IPS DF 4.7 (cell line): Measurements from ENCODE around the gene ERC1.
"Not testable (repeated sequence)": the region's sequence is repeated elsewhere in the genome, so short reads cannot be mapped to it uniquely, and the experiment has no call there.

Experiments used
- DNase-seq: peaks from one replicate; pipeline ENCODE4 v3.0.0-alpha.2; 2013; ENCODE audit warnings: low spot score; ENCODE audit errors: extremely low read depth

ERC1 gene

DNA sequence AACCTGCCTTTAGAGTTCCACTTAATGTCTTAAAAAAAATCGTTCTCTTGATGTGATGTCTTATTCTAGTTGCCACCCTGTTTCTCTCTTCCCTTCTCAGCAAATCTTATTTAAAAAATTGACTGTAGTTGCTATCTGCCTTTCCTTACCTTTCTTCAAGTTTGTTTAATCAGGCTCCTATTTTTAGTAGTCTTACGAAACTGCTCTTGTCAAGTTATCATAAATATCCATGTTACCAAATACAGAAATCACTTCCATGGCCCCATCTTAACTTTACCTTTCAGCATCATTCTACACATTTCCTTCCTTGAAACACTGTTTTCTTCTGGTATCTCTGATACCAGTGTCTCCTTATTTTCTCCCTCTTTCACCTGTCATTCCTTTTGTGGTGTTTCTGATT lies 227.3 kb downstream of the ERC1 start:
- no peak for DNase-seq

DNA sequence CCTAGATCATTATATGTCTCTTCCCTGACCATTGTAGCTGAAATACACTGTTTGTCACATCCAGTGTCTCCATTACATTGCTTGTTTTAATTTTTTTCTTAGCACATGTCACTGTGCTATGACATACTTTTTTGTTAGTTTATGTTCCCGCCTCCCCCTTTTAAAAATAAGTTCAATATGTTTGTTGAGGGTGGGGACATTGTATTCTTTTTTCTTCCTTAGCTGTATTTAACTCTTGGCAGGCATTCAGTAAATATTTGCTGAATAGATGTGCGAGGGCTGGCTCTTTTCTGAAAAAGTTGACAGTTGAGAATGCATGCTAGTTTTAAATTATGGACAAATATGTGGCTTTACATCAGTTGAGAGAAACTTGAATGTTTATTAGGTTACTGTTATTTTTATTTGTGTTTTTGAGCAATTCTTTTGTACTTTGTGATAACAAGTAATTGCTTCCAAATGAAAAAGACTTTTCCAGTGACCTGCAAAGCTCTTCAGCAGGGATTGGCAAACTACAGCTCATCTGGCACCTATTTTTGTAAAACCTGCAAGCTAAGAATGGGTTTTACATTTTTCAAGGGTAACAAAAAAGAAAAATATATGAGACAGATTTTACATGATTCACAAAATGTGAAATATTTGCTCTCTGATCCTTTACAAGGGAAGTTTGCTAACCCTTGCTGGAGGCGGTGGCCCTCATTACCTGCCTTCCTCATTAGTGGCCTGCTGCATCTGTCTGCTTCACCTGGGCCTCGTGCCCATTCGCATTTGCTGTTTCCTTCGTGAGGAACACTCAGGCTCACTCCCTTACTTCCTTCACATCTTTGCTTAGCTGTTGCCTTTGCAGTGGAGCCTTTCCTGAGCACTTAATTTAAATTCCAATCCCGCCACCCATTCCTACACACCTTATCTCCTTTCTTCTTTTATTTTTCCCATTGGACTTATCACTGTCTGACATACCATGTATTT lies 229.4 kb downstream of the ERC1 start:
- no peak for DNase-seq

DNA sequence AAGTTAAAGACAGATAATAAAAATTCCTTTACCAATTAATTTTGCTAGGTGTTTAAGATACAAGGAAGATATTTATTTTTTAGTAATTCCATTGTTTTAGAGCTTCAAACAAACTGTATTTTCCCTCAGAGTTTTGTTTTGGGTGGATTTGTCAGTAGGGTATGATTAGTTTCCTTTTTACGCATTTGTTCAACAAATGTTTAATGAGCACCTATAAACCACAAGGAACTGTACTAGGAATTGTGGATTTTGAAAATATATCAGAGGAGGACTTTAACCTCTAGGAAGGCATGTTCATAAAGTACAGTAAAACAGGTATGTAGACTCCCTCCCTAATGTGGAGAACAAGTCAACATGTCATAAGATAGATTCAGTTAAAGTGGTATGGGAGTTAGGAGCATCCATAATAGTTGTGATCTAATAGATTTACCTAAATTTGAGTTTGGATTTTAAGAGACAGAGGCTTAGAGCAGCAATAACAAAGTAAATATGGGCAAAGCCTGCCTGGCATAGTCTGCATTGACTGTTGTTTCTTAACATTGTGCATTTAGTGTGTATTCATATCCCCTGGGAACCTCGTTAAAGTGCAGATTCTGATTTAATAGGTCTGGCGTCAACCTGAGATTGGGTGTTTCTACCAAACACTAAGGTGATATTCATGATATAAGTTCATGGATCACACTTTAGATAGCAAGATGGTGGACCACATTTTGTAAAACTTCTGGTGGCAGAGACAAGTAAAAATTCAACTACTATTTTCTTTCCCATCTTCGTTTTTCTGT lies 232.0 kb downstream of the ERC1 start:
- DNase-seq, result no peak

DNA sequence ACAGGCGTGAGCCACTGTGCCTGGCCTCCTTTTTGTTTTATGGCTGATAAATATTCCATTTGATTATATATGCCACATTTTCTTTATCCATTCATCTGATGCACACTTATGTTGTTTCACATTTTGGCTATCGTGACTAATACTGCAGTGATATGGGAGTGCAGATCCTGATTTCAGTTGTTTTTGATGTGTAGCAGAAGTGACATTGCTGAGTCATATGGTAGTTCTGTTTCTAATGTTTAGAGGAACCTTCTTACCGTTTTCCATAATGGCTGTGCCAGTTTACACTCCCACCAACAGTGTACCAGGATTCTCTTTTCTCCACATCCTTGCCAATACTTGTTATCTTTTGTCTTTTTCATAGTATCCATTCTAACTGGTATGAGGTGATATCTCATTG lies 235.9 kb downstream of the ERC1 start:
- DNase-seq, result no peak

DNA sequence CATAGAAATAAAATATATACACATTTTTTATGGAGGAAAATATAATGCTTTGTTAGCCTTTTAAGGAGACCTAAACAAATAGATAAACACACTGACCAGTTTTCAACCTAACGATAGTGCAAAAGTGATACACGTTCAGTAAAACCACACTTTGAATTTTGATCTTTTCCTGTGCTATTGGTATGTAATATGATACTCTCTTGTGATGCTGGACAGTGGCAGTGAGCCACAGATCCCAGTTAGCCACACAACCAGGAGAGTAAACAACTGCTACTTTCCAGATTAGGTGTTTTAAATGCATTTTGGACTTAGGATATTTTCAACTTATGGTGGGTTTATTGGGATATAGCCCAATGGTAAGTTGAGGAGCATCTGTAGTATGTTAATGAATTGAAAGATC lies 243.1 kb downstream of the ERC1 start:
- DNase-seq, result no peak

DNA sequence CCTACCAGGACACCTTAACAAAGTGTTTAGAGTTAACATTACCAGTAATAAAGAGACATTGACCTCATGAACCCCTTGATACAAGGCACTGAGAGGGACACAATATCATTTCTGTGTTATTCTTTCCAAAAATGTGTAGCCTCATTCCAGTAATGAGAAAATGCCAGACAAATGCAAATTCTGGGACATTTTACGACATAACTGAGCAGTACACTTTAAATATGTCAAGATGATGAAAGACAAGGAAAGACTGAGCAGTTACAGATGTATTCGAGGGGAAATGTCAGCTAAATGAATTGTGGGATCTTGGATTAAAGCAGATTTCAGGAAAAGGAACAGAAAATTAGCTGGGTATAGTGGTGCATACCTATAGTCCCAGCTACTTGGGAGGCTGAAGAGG lies 255.6 kb downstream of the ERC1 start:
- no peak for DNase-seq

DNA sequence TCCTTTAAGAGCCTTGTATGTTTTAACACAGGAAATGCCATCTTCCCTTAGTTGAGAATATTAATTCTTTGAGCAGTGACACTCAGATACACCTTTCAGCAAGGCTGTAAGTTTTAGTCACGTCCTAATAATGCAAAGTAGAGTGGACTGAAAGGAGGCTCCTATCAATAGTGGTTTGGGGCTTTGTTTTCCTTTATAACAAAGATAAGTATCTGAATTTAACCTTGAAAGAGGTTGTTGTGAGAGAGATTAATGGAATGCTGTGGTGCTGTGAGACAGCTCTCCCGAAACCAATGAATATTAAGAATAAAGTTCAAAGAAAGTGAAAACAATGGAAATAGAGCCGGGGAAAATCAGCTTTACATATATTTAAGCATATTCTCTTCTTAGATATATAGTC lies 259.6 kb downstream of the ERC1 start:
- DNase-seq, result no peak

DNA sequence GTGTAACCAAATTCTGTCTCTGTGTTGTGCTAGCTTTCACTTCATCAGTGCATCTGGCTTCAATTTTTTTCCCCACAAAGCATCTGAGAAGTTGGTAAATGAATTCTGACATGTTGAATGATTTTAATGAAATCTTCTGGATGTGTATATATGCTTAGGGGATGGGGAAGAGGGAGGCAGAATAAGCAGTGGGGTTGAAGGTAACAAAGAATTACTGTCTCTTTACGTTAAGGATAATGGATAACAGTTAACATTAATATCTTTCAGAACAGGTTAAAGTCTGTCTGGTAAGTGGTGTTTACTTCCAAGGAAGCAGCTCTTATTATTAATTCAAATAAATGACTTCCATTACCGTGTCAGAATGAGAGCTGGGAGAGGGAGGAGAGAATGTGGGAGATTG lies 261.7 kb downstream of the ERC1 start:
- DNase-seq, result no peak

DNA sequence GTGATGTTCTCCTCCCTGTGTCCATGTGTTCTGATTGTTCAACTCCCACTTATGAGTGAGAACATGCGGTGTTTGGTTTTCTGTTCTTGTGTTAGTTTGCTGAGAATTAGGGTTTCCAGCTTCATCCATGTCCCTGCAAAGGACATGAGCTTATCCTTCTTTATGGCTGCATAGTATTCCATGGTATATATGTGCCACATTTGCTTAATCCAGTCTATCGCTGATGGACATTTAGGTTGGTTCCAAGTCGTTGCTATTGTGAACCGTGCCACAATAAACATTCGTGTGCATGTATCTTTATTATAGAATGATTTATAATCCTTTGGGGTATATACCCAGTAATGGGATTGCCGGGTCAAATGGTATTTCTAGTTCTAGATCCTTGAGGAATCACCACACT lies 264.1 kb downstream of the ERC1 start:
- not testable (repeated sequence) for DNase-seq

DNA sequence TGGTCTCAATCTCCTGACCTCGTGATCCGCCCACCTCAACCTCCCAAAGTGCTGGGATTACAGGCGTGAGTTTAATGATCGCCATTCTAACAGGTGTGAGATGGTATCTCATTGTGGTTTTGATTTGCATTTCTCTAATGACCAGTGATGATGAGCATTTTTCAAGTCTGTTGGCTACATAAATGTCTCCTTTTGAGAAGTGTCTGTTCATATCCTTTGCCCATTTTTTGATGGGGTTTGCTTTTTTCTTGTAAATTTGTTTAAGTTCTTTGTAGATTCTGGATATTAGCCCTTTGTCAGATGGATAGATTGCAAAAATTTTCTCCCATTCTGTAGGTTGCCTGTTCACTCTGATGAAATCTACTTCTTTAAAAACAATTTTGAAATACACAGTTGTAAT lies 264.8 kb downstream of the ERC1 start:
- DNase-seq, result not testable (repeated sequence)

DNA sequence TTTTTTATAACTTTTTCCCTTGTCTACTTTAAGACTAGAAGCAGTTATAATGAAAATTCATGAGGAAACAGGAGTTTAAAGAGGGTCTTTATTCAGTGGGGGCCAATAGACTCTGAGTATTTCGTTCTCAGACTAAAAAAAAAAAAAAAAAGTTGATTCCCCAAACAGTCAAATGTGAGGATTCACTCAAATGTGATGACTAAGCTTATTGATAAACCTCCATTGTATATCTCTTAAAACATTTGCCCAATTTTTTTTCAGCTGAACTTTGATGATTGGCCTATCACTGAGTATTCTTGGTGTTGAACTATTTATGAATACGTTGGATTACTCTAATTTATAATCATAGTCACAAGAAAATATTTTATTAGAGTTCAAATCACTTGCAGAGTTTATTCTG lies 265.3 kb downstream of the ERC1 start:
- no peak for DNase-seq

DNA sequence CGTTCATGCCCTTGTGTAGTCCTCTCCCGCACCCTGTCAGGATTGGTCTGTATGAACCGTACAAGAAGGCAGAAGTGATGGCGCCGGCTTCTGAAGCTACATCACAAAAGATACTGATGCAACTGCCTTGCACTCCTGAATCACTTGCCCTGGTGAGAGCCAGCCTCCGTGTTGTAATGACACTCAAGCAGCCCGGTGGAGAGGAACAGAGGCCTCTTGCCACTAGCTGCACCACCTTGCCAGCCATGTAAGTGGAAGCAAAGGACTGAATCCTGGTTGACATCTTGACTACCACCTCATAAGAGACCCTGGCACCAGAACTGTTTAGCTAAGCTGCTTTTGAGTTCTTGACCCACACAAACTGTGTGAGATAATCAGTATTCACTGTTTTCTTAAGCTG lies 266.0 kb downstream of the ERC1 start:
- DNase-seq, result no peak

DNA sequence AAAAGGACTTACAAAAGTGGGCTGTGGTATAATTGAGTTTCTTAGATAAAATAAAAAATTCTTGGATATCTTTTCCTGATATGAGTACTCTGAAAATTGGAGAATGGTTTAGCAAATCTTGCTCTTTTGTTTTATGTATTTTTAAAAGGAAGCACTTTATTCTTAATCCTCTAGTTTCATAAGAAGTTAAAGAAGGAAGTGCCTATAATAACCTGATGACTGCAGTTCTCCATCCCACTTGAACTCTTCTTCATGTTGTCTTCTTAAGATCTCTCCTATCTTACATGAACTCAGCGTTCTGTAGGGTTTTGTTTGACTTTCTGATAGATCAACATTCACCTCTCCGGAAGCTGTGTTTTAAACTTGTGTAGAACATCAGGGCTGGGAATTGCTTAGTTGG lies 271.0 kb downstream of the ERC1 start:
- no peak for DNase-seq

DNA sequence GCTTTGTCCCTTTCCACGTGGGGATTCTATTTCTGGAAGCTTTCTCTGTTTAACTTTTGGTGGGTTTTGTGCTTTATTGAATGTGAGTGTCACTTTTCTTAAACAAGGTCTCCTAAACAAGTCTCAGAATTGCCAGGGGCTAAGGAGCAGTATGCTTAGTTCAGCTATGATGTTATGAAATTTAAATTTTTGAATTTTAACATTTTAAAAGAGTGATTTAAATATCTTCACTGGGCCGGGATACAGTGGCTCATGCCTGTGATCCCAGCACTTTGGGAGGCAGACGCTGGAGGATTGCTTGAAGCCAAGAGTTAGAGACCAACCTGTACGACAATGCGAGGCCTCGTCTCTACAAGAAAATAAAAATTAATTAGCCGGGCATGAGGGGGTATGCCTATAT lies 276.2 kb downstream of the ERC1 start:
- no peak for DNase-seq

DNA sequence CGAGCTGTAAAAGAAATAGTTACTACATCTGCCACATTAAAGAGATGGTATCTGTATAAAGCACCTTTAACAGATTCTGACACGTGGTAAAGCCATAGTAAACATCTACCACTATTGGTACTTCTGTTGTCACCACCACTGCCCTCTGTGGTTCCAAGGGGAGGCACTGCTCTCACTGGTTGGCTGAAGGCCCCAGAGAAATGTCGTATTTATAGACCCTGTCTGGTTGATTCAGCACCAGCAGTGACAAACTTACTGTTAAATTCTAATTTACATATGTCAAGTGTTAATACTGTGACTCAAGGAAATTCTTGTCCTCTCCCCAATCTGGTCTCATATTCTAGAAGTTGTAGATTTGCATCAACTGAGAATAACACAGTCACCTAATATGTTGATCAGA lies 281.1 kb downstream of the ERC1 start:
- no peak for DNase-seq

DNA sequence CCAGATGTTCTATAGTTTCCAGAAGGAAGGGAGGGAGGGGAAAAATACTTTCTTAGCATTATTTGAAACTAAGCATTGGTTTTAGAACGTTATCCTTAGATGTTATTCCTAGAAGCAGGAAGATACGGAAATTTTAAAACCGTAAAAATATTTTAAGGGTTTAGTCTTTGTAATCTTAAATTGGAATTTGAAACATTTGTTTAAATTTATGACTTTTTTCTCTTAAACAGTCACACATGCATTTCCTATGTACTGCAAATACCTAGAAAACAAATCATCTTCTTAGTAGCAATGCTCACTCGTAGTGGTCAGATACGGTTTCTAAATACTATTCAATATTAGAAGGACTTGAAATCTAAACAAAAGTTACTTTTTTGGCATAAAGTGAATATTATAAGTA lies 282.0 kb downstream of the ERC1 start:
- DNase-seq, result no peak

DNA sequence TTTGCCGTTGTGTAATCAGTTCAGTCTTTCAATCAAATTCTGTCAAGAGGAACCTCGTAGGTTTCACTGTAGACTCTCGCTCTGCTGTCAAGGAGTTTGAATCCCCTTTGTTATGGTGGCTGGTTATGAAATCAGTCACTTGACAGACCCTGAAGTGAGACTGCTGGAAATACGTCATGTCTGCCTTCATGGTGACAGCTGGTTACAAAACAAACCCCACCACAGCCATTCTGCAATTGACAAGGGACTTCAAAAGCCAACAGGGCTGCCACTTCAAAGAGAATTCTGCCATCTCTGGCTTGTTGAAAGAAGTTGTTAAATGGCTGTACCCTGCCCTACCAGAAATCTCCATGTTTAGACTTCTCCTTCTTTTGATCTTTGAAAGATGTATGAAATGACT lies 286.9 kb downstream of the ERC1 start:
- DNase-seq, result no peak

DNA sequence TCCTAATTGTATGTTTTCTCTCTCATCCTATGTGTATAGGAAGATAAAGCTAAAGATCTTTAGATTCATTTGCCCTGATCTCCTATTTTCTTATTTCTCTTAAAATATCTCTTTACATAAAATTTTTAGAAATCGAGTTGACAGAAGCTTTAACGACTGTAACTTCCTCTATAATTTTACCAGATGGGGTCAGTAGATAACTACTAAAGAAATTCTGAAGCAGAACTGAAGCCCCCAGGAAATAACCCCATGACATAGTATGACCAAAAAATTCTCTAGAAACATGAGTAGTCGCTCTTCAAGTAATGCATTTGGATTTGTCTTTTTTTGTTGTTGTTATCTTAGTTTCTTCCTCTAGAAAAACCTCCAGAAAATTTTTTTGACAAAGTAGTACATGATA lies 288.0 kb downstream of the ERC1 start:
- DNase-seq, result no peak

DNA sequence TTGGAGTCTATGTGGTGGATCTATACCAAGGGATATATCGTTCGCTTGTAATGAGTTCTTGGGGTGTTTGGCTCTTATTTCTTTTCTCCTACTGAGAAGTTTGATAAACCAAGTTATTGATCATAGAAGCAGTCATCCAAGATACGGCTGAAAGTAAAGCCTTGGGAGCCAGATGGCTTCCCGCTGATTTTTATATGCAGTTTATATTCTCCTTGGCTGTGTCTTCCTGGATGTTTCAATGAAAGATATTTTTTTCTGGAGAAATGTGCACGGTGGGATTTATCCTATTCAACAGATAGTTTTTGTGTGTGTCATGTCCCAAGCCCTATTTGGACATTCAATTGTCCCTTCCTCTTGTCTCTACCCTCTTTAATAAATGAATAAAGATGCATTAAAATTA lies 289.0 kb downstream of the ERC1 start:
- DNase-seq, result no peak

DNA sequence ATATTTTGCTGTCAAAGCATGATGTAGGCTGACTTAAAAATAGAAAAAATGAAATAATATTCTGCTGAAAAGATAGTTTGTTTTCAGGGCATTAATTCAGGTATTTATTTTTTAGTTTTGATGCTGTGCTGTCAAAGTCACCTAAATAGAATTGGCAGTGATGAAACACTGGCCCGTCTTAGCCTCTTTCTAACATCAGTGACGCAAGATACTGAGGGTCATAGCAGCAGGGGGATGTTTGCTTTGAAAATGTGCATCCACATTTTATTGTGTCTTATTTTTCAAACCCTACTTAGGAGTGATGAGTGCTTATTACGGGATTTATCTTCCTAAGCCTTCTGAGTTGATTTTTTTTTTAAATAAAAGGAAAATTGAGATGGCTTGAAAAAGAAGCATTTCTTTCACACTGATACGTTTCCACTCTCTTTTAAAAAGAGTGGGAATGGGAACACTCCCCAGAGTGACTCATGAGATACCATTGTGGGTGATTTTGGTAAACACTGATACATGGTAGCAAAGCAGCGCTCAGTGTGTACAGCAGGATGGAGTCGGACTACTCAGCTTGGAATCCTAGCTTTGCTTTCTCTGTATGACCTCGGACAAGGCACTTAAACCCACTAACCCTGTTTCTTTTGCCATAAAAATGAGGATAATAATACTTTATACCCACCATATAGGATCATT lies 290.8 kb downstream of the ERC1 start:
- no peak for DNase-seq

DNA sequence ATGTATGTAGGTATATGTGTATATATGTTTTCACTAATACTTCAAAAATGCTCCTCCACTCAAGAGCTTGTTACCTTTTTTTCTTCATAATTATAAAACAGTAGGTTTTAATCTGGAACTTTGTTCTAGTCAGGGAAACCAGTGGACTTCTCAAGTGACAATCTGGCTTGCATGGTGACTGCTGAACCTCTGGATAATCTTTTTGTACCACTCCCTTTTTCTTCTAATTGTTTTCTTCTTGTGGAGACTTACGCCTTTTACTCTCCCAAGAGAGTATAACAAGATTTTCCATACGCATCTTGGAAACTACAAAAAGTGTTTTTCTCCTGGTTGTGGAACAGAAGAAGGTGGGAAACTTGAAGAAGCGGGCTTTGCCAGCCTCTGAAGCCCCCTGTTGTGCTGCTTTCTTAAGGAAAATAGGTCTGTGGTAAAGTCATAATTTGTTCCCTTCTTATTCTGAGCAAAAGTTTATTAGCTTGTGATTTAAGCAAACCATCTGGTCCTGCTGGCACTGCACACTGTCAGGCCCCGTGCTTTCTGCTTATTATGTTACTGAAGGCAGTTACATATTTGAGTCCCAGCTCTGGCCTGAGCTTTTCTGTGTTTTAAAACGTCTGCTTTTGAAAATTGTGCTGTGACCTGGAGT lies 291.8 kb downstream of the ERC1 start:
- no peak for DNase-seq

DNA sequence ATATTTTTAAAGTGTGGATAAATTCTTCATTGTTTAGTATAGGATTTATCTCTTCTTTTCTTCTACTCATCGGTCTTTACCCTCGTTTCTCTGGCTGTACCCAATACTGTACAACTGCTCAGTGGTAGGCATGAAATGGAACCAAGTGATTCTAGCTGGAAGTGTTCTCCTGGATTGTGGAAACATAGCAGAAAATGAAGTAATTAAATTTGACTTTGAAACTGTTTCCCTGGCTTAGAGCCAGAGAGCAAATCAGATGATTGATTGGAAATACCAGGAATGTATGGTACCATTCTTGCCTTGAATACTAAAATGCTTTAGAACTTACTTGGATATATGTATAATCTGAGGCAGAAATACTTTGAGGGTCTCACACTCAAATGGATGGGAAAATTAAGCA lies 292.3 kb downstream of the ERC1 start:
- DNase-seq, result no peak
